Left renal pelvis (tissue), 4 donors: ENCODE results near the gene OR2S2. TPM values are rescaled to one million over a fixed set of nuclear protein-coding genes. Genes with fewer than 3 reads are reported as not detected.

Experiments
- DNase-seq, 4 donors: peaks; one replicate each; pipeline ENCODE4 v3.0.0-alpha.2; 2013; ENCODE audit warnings: low read depth in 4 of 4, low spot score in 3 of 4
- polyA plus RNA-seq, 4 donors: library from polyadenylated mRNA; unstranded; fragments of 120-200 nt; gene quantifications; one replicate each; pipeline ENCODE4 v1.2.1, GENCODE V29; 2013; ENCODE audit not compliant: insufficient read length in 4 of 4

Gene OR2S2
- polyA plus RNA-seq, 4 donors: not detected

DNA sequence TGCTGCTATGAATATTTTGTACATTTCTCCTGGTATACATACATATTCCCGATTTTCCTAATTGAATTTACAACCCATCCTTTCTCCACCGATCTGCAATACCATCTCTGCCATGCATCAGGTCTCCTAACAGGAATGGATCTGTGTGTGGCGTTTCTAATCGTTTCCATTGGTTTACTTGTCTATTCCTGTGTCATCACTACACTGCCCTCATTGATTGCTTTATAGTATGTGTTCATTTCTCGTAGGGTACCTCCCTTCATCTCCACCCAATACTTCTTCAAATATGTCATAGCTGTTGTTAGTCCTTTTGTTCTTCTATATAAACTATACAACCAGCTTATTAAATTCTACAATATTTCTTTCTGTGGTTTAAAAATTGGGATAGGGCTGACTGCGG is 7.1 kb upstream of the OR2S2 start:
- DNase-seq: no peak

DNA sequence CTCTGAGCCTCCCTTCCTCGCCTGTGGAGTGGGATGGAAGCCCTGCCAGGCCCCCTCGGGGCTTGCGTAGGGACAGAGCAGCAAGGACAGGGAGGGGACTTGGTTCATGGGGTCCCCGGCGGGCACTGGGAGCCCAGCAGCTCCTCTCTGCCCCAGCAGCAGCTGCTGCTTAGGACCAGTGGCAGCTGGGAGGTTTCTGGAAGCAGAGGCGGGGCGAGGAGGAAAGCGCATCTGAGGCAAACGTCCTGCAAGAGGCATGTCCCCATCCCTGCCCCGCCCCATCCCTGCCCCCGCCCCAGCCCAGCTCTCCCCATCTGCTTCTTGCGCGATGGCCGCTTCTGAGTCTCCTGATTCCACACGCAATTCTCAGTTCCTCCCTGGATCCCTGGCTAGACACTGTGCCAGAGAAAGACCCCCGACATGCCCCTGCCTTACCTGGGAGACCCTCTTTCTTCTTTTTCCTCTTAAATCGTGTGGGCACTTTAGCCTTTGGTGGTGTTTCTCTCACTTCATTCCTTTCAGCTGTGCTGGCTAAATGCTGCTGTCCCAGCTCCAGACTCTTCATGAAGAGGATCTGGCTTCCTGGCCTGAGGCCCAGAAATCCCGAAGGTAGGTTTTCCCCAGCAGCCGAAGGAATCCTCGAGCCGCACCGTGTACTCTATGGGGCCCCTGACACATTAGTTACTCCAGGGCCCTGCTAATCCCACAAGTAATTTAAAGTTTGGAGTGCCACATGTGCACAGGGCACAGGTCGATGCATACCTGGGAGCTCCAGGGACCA is 4.4 kb upstream of the OR2S2 start:
- no peak for DNase-seq

DNA sequence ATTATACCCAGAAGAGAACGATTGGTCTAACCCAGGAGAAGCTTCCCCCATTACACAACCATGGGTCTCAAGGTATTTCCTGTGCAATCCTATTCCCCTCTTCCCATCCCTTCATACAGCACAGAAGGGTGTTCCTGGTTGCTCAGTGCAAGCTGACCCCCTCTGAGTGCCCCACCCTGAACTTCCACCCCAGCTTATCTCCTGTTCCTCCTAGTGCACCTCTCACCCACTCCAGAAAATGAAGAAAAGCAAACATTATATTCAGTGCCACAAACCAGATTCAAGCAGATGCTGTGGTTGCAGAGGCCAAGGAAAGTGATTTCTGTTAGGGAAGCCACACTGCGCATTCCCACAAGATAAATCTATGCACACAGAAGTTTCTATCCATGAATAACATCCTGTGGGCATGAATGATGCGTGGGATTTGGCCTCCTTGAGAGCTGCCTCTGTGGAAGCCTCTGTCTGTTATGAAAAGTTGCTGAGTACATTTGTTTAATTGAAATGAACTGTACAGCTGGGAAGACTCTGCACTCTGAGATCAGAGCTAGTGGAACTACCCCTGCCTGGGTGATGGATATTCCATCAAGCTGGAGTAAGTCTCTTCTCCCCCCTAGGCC is 2.2 kb upstream of the OR2S2 start:
- no peak for DNase-seq

DNA sequence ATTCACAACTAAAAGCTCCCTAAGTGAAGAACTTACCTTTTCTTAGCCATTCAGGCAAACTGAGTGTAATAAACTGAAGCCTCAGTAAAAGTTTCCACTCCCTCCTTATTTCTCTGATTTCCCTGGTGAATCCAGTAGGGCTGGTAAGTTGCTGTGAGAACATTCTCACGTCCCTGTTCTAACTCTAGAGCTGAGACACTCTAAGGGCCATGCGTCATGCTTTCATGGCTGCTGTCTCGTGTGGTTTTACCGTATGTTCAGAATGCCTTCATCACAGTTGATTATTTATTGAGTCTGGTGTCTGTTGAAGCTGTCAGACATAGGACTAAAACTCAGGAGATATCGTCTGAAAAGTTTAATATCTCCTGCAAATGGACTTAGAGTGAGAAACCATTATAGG is 1.3 kb downstream of the OR2S2 start:
- DNase-seq: no peak

DNA sequence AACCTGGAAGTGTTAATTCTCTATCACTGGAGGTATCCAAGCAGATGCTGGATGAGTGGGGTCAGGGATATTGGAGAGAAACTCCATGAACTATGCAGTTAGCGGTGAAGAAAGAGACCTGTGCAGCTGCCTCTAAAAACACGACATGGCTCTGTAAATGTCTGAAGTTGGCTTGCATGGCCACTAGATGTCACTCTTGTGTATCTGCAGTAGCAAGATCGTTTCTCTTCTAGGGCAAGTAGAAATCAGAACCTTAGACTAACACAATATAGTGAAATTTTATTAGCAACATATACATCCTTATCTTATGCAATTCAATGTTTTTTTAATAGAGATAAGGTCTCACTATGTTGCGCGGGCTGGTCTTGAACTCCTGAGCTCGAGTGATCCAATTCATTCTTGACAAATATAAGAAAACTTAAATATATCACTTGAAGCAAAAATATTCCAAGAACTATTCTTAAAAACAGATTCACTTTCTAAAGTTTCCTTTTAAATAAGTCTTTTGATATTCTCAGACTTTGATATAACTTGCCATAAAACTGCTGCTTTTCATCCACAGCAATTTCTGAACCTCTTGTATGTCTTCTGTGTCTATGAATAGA is 2.9 kb downstream of the OR2S2 start:
- DNase-seq: peak; percentile 44 to 69 (median 56)

DNA sequence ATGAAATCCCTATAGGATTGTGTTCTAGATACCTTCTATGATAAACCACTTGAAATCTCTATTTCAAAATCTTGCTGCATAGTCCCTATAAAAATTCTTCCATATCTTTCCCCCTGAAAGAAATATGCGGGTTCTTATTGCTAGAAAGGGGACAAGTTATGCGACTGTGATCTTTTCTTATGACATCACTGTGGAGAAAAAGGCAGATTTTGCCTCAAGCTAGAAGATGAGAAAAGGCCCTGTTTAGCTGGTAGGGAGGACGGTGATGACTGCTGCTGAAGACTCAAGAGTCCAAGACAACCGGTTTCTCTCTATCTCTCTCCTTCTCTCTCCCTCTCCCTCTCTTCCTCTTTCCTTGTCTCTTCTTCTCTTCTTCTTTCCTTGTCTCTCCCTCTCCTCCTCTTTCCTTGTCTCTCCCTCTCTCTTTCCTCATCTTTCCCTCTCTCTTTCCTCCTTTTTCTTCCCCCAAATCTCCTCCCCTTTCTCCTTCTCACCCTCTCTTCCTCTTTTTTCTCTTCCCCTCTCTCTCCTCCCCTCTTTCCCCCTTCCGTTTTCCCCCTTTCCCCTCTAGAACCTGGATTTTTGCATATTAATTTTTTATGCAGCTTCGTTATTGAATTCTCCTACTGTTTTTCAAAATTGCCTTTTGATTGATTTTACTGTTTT is 5.3 kb downstream of the OR2S2 start:
- DNase-seq: no peak

DNA sequence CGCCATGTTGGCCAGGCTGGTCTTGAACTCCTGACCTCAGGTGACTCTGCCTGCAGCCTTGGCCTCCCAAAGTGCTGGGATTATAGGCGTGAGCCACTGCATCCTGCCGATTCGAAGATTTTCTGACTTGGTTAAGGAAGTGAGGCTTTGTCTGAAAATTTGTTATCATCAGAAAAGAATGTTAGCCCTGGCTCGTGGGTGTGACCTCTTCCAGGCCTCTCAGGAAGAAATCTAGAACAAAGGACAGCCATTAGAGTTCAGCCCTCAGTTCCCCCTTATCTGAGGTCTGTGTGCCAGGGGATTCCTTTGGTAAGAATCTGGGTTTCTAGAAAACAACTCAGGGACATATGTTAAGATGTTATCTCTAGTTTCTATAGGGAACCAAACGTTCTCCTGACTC is 6.2 kb downstream of the OR2S2 start:
- DNase-seq: no peak

DNA sequence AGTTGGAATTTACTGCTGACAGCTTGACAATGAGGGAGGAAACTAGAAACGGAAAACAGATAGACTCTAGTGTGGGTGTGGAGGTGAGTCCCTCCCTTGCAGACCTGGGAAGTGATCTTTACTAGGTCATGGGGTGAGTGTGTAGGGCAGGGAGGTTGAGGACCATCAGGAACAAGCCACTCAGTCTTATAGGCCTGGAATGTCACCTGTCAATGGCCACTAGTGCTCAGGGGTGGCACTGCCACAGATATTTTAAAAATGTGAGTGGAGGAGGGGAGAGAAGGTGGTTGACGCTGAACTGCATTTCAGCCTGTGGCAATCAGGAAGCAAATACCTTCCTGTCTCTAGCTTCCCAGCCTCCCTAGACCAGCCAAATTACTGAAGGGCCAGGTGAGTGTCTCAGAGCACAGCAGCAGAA is 9.0 kb downstream of the OR2S2 start:
- DNase-seq: no peak

DNA sequence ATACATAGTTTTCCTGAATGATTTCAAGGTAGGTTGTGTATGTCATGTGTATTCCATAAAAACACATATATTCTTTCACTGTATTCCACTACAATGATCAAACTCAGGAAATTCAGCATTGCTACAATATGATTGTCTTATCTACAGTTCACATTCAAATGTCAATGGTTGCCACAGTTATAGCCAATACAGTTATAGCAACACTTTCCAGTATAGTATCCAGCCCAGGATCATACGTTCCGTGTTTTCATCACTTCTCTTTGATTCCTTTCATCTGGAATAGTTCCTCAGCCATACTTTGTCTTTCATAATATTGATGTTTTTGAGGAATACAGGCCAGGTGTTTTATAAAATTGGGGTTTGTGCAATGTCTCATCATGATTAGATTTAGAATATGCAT is 9.5 kb downstream of the OR2S2 start:
- no peak for DNase-seq

DNA sequence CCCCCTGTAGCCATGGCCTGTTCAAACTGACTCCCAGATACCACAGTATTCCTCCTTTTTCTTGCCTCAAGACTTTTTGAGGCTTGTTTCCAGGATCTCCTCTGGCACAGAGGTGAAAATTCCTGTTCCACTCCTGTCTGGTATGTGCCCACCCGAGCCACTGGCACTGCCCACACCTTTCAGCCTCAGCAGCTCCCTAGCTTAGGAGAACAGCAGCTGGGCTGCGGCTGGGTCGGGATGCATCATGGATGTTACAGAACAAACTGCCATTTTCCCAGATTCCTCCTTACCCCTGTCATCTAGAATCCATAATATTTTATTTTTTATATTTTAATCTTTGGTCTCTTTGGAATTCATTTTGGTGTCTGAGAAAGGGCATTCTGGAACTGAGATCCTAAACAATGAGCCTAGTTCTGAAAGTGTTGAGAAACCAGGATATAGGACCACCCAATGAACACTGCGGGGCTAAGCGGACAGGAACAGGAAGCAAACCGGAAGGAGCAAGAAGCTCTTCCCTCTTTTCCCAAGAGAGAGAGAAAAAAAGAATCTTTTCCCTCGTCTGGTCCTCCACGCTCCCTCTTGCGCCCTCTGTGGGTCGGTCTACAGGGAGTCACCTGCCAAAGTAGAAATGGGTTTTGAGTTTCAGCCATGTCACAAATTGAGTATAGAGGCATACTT is 12.5 kb downstream of the OR2S2 start:
- peak; percentile 55 to 70 (median 64) for DNase-seq

DNA sequence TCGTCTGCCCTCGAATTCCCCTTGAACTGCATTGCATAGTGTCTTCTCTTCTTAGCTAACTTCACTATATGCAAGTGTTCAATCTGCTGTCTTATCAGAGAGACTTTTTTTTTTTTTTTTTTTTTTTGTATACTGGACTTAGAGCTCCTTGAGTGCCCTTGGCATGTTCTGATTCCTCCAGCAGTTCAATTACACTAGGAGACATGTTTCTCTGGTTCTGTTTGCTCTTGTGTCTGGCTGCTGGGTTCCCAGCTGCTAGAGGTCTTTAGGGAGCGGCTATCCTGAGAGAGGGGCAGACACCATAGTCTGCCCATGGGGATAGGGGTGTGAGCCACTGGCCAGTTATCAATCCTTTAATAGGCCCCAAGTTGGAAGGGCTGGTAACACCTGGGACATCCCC is 13.1 kb downstream of the OR2S2 start:
- DNase-seq: no peak

DNA sequence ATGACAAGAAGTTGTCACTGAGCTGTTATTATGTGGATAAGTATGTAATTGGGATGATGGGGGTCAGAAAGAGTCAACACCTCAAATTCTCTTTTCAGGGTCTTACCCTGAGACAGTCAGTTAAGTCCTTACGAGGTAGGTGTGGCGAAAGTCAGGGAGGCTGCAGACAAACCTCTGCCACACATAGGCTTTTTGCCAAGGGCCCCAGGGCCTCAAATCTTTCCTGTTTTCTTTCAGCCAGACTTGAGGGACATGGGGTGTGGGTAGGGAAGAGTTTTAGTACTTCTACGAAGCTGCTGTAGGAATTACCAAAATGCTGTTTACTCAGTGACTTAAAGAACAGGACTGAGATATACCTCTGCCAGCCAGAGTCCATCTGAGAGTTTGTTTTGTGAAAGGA is 13.8 kb downstream of the OR2S2 start:
- DNase-seq: no peak

DNA sequence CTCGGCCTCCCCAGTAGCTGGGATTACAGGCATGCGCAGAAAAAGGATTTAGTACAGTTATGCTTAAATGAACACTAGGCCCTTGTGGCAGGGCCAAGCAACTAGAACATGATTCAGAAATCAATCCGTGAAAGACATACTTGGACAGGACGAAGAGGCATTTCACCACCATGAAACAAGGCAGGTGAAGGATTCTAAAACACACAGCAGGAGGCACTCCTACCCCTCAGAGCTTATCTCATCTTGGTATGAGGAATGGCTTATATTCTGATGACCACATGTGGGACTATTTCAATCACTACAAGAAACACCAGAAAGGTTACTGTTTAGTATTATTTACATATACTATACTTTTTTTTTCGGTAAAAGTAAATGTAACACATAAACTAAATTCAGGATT is 15.7 kb downstream of the OR2S2 start:
- DNase-seq: no peak

DNA sequence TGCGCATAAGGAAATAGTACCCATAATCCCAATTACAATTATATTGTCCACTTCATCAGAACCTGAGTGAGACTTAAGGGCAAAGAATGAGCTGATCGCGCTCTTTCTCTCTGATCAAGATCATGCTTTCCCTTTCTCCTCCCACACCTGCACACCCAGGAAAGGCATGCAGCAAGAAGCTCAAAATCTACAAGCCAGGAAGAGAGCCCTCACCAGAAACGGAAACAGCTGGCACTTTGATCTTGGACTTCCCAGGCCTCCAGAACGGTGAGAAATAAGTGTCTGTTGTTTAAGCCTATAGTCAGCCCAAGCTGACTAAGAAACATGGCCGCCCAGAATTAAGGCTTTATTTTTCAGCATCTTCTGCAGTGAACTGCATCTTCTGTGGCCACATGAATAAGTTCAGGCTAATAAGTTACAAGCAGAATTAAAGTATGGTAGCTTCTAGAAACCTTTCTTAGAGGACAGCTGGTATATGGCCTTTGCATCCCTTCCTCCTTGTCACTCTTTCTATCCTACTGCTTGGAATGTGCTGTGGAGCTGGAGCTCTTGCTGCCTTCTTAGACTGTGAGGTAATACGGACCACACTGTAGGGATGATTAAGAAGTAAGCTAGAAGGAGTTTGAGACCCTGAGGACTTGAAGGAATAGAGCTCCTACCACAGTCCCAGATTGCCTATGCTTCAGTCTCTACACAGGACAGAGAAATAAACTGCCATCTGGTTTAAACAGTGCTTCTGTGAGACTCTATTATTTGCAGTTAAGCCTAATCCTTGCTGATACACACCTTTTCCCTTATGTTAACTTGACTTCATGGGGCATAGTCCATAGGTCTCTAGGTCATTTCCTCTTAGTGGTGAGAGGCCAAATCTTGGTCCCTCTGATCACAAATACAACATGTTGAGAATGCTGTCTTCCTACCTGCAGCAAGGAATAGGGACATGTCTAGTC is 17.2 kb downstream of the OR2S2 start:
- DNase-seq: no peak

DNA sequence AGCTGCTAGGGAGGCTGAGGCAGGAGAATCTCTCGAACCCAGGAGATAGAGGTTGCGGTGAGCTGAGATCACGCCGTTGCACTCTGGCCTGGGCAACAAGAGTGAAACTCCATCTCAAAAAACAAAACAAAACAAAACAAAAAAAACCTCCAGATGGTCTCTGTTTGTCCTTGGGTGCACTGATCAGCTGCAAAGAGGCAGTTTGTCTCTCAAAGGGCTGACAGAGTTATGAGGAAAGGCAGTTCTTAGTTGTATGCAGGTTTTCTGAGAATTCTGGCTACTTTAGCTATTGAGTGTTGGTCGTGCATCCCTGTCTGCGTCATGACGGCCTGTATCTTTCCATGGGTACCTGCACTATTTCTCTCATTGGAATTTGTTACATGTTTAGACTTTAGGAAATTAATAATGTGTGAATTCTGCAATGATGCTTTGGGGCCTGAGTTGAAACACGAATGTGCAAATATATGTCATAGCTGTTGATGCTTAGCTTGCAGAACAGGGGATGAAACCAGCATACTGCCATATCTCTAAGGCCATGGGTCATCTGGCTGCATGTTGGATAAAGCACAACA is 18.2 kb downstream of the OR2S2 start:
- no peak for DNase-seq

DNA sequence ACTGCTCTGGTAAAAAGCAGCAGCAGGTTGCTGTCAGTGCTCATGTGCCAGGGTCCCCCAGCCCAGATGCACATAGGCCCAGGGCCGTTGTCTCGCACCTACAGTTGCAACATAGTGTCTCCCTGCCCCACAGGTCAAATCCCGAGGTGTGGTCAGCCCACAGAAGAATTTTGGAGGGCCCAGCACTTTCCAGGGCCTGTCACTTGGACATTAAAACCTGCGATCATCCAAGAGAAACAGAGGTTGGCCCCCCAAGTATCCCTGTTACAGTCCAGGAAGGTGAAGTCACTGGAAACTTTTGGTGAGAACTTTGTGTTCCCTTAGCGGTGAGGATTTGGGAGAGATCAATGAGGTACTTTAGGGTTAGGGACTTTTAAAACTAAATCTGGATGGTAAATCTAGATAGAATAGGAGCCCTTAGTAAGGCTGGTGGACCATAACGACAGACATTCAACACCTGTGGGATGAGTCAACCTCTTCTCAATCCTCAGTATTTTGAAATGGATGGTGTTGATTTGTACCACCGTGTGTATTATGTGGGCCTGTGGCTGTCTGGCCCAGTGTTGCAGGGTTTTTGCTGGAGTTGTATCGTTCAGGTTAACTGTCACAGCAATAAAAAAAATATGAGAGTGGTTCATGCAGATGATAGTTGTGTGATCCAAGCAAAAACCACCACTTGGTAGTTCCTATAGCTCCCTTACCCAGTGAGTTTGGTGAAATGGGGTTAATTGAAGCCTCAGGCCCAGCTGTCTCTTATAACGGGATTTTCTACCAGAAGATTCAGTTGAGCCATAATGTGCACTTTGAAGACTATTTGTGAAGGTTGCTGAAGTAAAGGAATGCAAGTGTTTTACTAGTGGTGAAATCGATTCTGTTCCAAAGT is 19.2 kb downstream of the OR2S2 start:
- DNase-seq: no peak

DNA sequence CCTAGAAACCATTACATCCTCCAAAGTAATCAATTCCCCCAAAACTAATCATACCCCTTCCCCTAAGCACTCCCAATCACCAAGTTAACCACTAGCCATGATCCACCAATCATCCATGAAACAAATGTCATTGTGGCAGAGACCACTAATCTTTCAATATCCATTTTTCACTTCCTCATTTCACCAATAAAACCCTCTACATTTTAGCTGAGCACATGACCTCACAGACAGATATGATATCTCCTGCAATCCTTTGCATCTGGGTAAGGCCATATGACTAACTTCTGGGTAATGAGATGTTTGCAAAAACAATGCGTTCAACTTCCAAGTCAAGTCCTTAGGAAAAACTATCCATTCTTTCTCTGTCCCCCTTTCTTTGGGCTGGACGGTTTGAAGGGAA is 20.7 kb downstream of the OR2S2 start:
- no peak for DNase-seq

DNA sequence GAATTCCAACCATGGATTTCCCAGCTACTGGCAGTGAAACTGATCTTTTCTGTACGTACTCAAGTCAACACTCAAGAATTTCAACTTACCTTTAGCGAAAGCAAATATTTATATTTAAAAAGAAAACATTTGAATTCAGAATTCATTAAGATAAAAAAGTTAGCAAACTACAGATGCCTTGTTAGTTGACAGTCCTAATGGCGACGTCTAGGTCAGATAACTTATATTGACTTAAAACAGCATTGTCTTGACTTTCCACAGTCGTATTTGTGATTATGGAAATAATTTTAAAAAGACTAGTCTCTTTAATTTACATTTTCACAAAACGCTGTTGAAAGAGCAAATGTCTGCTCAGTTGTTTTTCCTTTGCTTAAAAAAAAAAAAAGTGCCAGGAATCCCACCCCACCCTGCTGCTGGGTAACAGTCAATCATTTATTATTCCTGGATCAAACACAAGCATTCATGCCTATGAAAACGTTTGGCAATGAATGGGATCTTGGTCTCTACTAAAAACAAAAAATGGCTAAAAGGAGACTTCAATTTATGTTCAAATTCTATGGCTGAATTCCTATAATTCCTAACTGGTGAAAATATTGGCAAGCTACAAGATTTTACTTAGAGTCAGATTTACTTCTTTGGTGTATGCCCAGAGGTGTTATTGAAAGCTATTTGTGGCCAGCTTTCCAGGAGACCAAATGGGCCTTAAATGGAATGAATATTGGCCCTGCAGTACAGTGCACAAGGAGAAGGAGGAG is 22.0 kb downstream of the OR2S2 start:
- DNase-seq: no peak
